GM12878 (cell line): ENCODE results near the gene EFNB2. TPM values are rescaled to one million over a fixed set of nuclear protein-coding genes. Genes with fewer than 3 reads are reported as not detected.

Experiments
- ATAC-seq: fragments of 200-7000 bp; cut with Tn5 transposase; 3 replicates; pipeline ENCODE4 v1.9.1; 2020; ENCODE audit warnings: mild to moderate bottlenecking, moderate library complexity
- BruUV-seq: library from RNA; stranded (reverse); fragments of 400-500 nt; replicated peaks from 2 replicates; lab custom pipeline; 2021; lab: Mats Ljungman, UMichigan
- CTCF ChIA-PET: fragments of 300-600 bp; sonication (Branson Sonifier 250); formaldehyde crosslinking; extraction: SDS; loops from one replicate; lab custom pipeline; 2021; ENCODE audit warnings: inconsistent platforms; lab: Yijun Ruan, JAX
- POLR2A ChIA-PET: fragments of 350-600 bp; formaldehyde crosslinking; extraction: SDS; loops from one replicate; lab custom pipeline; 2021; ENCODE audit warnings: inconsistent platforms; lab: Charles Lee
- RAD21 ChIA-PET: fragments of 300-600 bp; sonication (Branson Sonifier 250); formaldehyde crosslinking; loops from one replicate; lab custom pipeline; 2023; ENCODE audit warnings: antibody characterized with exemption; ENCODE audit not compliant: unreplicated experiment; lab: Charles Lee
- SMC1A ChIA-PET: fragments of 300-600 bp; sonication (Branson Sonifier 250); formaldehyde crosslinking; loops from one replicate; lab custom pipeline; 2023; ENCODE audit not compliant: unreplicated experiment, uncharacterized antibody; lab: Charles Lee
- DNase-seq: peaks from one replicate; pipeline ENCODE4 v3.0.0-alpha.2; 2011; ENCODE audit warnings: low read depth, low spot score
- FAIRE-seq: peaks from 3 replicates; lab custom pipeline; 2011; peaks lifted over from hg19 to GRCh38; lab: Jason Lieb, UNC
- H2AFZ ChIP-seq: 2 replicates; pipeline ENCODE4 v1.6.0; 2011; ENCODE audit warnings: low read depth, low read length, control low read depth; ENCODE audit not compliant: control insufficient read depth
- H3K27ac ChIP-seq: 2 replicates; pipeline ENCODE4 v1.5.1; 2011; ENCODE audit warnings: control low read depth; ENCODE audit not compliant: control insufficient read depth, insufficient read depth
- H3K27me3 ChIP-seq, 2 experiments: replicated peaks in 1 of 2; 2 replicates each; pipeline versions ENCODE4 v1.6.0 to v1.6.1; 2011; ENCODE audit warnings: low read length in 1 of 2; ENCODE audit not compliant: control insufficient read depth in 2 of 2, insufficient read depth in 2 of 2
- H3K36me3 ChIP-seq, 2 experiments: 2 replicates each; pipeline ENCODE4 v1.5.1; 2011; ENCODE audit warnings: low read length in 1 of 2; ENCODE audit not compliant: control insufficient read depth in 2 of 2, insufficient read depth in 2 of 2
- H3K4me1 ChIP-seq: 2 replicates; pipeline ENCODE4 v1.6.1; 2011; ENCODE audit warnings: mild to moderate bottlenecking, low read length, moderate library complexity, mixed read lengths; ENCODE audit not compliant: control insufficient read depth, insufficient read depth
- H3K4me2 ChIP-seq: 2 replicates; pipeline ENCODE4 v1.6.0; 2011; ENCODE audit warnings: control low read depth; ENCODE audit not compliant: control insufficient read depth, insufficient read depth
- H3K4me3 ChIP-seq: fragments of 200-600 bp; sonication (generic); 2 replicates; pipeline ENCODE4 v1.5.1; 2016
- H3K79me2 ChIP-seq: 2 replicates; pipeline ENCODE4 v1.6.0; 2011; ENCODE audit warnings: low read length; ENCODE audit not compliant: control insufficient read depth, insufficient read depth
- H3K9ac ChIP-seq: 2 replicates; pipeline ENCODE4 v1.8.0; 2011; ENCODE audit warnings: low read length, control low read depth, mixed read lengths; ENCODE audit not compliant: control insufficient read depth, insufficient read depth
- H3K9me3 ChIP-seq: replicated peaks from 3 replicates; pipeline ENCODE4 v1.5.1; 2011; ENCODE audit warnings: mild to moderate bottlenecking, low read length; ENCODE audit not compliant: control insufficient read depth, insufficient read depth
- H4K20me1 ChIP-seq: 2 replicates; pipeline ENCODE4 v1.6.0; 2011; ENCODE audit not compliant: control insufficient read depth, insufficient read depth
- BRCA1 ChIP-seq: IDR thresholded peaks from 2 replicates; pipeline ENCODE4 v1.6.1; 2011; ENCODE audit warnings: low read depth, low read length, improper control_type of control experiment
- CHD4 ChIP-seq: fragments of 200-600 bp; sonication (generic); IDR thresholded peaks from 2 replicates; pipeline ENCODE4 v1.6.1; 2016; ENCODE audit warnings: mild to moderate bottlenecking
- CTCF ChIP-seq, 3 experiments: IDR thresholded peaks in 2 of 3; conservative IDR thresholded peaks in 1 of 3; 2 replicates each; pipeline ENCODE4 v1.5.1; 2011; ENCODE audit warnings: low read depth in 3 of 3, low read length in 3 of 3, mild to moderate bottlenecking in 3 of 3, control low read depth in 2 of 3, moderate library complexity in 2 of 3, inconsistent platforms in 1 of 3, mixed read lengths in 1 of 3; ENCODE audit not compliant: control insufficient read depth in 2 of 3, insufficient read depth in 1 of 3; ENCODE audit errors: extremely low read depth in 1 of 3
- ESRRA ChIP-seq: IDR thresholded peaks from 2 replicates; pipeline ENCODE4 v1.6.1; 2012; ENCODE audit warnings: mild to moderate bottlenecking, low read length, improper control_type of control experiment
- KLF5 ChIP-seq: fragments of 450-650 bp; IDR thresholded peaks from 2 replicates; pipeline ENCODE4 v1.6.1; 2014; ENCODE audit warnings: mild to moderate bottlenecking; ENCODE audit not compliant: partially characterized antibody
- NFXL1 ChIP-seq: fragments of 450-650 bp; IDR thresholded peaks from 2 replicates; pipeline ENCODE4 v1.6.1; 2017; ENCODE audit warnings: antibody characterized with exemption, mild to moderate bottlenecking, borderline replicate concordance
- NR2C2 ChIP-seq: IDR thresholded peaks from 2 replicates; pipeline ENCODE4 v1.6.1; 2011; ENCODE audit warnings: borderline replicate concordance, low read depth; ENCODE audit not compliant: control insufficient read depth, insufficient read length
- PBX3 ChIP-seq: IDR thresholded peaks from 2 replicates; pipeline ENCODE4 v1.6.1; 2011; ENCODE audit warnings: mild to moderate bottlenecking, low read depth, low read length, moderate library complexity; ENCODE audit not compliant: insufficient replicate concordance
- POLR2A ChIP-seq: IDR thresholded peaks from 2 replicates; pipeline ENCODE4 v1.6.1; 2011; ENCODE audit warnings: low read depth, mild to moderate bottlenecking, low read length
- SRF ChIP-seq, 2 experiments: IDR thresholded peaks; 2 replicates each; pipeline ENCODE4 v1.6.1; 2011; ENCODE audit warnings: low read depth in 2 of 2, low read length in 2 of 2, mild to moderate bottlenecking in 1 of 2, moderate library complexity in 1 of 2
- YY1 ChIP-seq: IDR thresholded peaks from 2 replicates; pipeline ENCODE4 v1.6.1; 2011; ENCODE audit warnings: low read depth, mild to moderate bottlenecking, low read length
- ZNF217 ChIP-seq: fragments of 450-650 bp; IDR thresholded peaks from 2 replicates; pipeline ENCODE4 v1.6.1; 2017; ENCODE audit warnings: antibody characterized with exemption, mild to moderate bottlenecking
- ZNF687 ChIP-seq: fragments of 450-650 bp; IDR thresholded peaks from 2 replicates; pipeline ENCODE4 v1.6.1; 2017; ENCODE audit warnings: mild to moderate bottlenecking, moderate library complexity
- WGBS: methylation state at CpG from one replicate; pipeline ENCODE4 v1.1.6; 2016; ENCODE audit warnings: low lambda C conversion rate; ENCODE audit not compliant: insufficient replicate concordance, insufficient coverage; ENCODE audit errors: missing lambda C conversion rate; 5-methylcytosine and 5-hydroxymethylcytosine counted together
- in situ Hi-C: fragments of 300-500 bp; cut with MboI; formaldehyde crosslinking; loops from 9 replicates; pipeline ENCODE4 v1.14.3; 2018; ENCODE audit warnings: mixed read lengths
- intact Hi-C: fragments of 100-400 bp; cut with micrococcal nuclease; formaldehyde crosslinking; loops from one replicate; pipeline ENCODE4 v1.14.2; 2022; ENCODE audit not compliant: unreplicated experiment
- polyA plus RNA-seq, 11 experiments: library from polyadenylated mRNA; depleted of rRNA in 4 of 11; unstranded in 6 of 11; stranded (reverse) in 5 of 11; fragments of >200 nt; fragmentation: Nextera tagmentation in 4 of 11; fragmentation: Illumina TruSeq in 1 of 11; extraction: Ambion mirVana in 4 of 11; extraction: Trizol in 1 of 11; gene quantifications; 1 replicate in 1 of 11; 2 replicates in 10 of 11; pipeline versions ENCODE4 v1.2.1 to v1.2.3, GENCODE V29; 2011 to 2016; ENCODE audit warnings: inconsistent platforms in 2 of 11, missing spikeins in 2 of 11, low read depth in 1 of 11
- total RNA-seq, 4 experiments: library from RNA; depleted of rRNA in 3 of 4; stranded (reverse); fragments of >200 nt in 3 of 4; fragmentation: Illumina TruSeq in 1 of 4; extraction: Trizol in 1 of 4; gene quantifications; 2 replicates each; pipeline versions ENCODE4 v1.2.1 to v1.2.3, GENCODE V29; 2013 to 2021
- TF ChIP-seq, protein P1 (sequence below): IDR thresholded peaks from 2 replicates; pipeline ENCODE4 v1.6.1; 2011; ENCODE audit warnings: borderline replicate concordance, low read depth, mild to moderate bottlenecking, moderate library complexity, mixed read lengths, low read length; ENCODE audit not compliant: insufficient read depth; ENCODE audit errors: extremely low read length

EFNB2 gene
- total and polyA plus RNA-seq, 10 of the 15 experiments (the other 5 are each of a cell fraction or from before 2014, with no cell fraction given): 0.12 to 1.5 (median 0.31) TPM; not detected in 1

- FAIRE-seq (no peak), DNase-seq (no peak), ATAC-seq (no peak)
- intact Hi-C loops (no loop called here), in situ Hi-C loops (no loop called here)
- H4K20me1 ChIP-seq: no peaks in the 10 kb centered on the region
- no peaks in the 10 kb centered on the region for H3K36me3 ChIP-seq
- H3K4me1 ChIP-seq: no peaks in the 10 kb centered on the region
- POLR2A ChIA-PET: interaction anchor here (0.8 kb wide), 1 partner anchor 415 kb away, joined by 3 read pairs; no protein-coding TSS in a partner anchor
- no peak overlapping the region for H3K9ac ChIP-seq
- 65% methylated on average over 15 of the region's 15 CpGs for WGBS
- H3K27me3 ChIP-seq: no peaks in the 10 kb centered on the region
- RAD21 ChIA-PET: no interaction called here
- H3K4me2 ChIP-seq: no peak overlapping the region
- BruUV-seq: no TSS peak
- no peak overlapping the region for H3K4me3 ChIP-seq
- SMC1A ChIA-PET: interaction anchor here (0.9 to 2.0 kb wide), 4 partner anchors 8 to 185 kb away, joined by 3 to 10 read pairs (median 4); no protein-coding TSS in a partner anchor
- CTCF ChIA-PET: interaction anchor here (0.6 to 1.6 kb wide), 5 partner anchors 16 to 948 kb away, joined by 3 to 6 read pairs (median 3); no protein-coding TSS in a partner anchor
- H3K79me2 ChIP-seq: no peaks in the 10 kb centered on the region
- TF ChIP-seq, protein P1, sequence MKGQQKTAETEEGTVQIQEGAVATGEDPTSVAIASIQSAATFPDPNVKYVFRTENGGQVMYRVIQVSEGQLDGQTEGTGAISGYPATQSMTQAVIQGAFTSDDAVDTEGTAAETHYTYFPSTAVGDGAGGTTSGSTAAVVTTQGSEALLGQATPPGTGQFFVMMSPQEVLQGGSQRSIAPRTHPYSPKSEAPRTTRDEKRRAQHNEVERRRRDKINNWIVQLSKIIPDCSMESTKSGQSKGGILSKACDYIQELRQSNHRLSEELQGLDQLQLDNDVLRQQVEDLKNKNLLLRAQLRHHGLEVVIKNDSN: no peak
- TF ChIP-seq ZNF217 (no peak), CHD4 (no peak), BRCA1 (no peak), KLF5 (no peak), PBX3 (no peak), NFXL1 (no peak), YY1 (no peak), ESRRA (no peak), NR2C2 (no peak), ZNF687 (no peak), CTCF (IDR thresholded peaks at IDR 0.05 in 2 of 3, conservative IDR thresholded peaks at IDR 0.05 in 1 of 3; ENCODE audit: control insufficient read depth in 2 of 3, extremely low read depth in 1 of 3, insufficient read depth in 1 of 3, low read depth in 3 of 3, low read length in 3 of 3) (no peak), SRF (IDR thresholded peaks at IDR 0.05; ENCODE audit: low read depth in 2 of 2, low read length in 2 of 2) (no peak), POLR2A (no peak)
- no peaks in the 10 kb centered on the region for H3K9me3 ChIP-seq
- H2AFZ ChIP-seq: no peak overlapping the region
- H3K27ac ChIP-seq: no peak overlapping the region
Measured at GRCh38 chr13:106514928-106515634, 20.4 kb downstream of the EFNB2 start.
